ENCODE measurements around the gene CHAD. TPM values are rescaled to one million over a fixed set of nuclear protein-coding genes. Genes with fewer than 3 reads are reported as not detected.

CHAD gene
- polyA plus RNA-seq, 1 donor (not counting 4 experiments of a cell fraction or from before 2014, with no cell fraction given) = not detected

GRCh38 chr17:50425682-50426471, 42.8 kb downstream of the CHAD start, which contains the start of gene ACSF2:
ACSF2 (plus strand) TSS chr17:50426218; CDS start chr17:50426262, 44 bp downstream.
- TF ChIP-seq EZH2 (IDR thresholded peaks at IDR 0.05; ENCODE audit: low read length) = no peak
- TF ChIP-seq, protein P1, sequence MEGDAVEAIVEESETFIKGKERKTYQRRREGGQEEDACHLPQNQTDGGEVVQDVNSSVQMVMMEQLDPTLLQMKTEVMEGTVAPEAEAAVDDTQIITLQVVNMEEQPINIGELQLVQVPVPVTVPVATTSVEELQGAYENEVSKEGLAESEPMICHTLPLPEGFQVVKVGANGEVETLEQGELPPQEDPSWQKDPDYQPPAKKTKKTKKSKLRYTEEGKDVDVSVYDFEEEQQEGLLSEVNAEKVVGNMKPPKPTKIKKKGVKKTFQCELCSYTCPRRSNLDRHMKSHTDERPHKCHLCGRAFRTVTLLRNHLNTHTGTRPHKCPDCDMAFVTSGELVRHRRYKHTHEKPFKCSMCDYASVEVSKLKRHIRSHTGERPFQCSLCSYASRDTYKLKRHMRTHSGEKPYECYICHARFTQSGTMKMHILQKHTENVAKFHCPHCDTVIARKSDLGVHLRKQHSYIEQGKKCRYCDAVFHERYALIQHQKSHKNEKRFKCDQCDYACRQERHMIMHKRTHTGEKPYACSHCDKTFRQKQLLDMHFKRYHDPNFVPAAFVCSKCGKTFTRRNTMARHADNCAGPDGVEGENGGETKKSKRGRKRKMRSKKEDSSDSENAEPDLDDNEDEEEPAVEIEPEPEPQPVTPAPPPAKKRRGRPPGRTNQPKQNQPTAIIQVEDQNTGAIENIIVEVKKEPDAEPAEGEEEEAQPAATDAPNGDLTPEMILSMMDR (optimal IDR thresholded peaks at IDR 0.05 in 1 of 3, IDR thresholded peaks at IDR 0.05 in 1 of 3, conservative IDR thresholded peaks at IDR 0.05 in 1 of 3; ENCODE audit: extremely low read depth in 1 of 3, insufficient read depth in 2 of 3, low read length in 3 of 3) = no peak
- no peaks in the 10 kb centered on the region for H3K9me3 ChIP-seq (ENCODE audit: control insufficient read depth, low read depth, low read length)
- DNase-seq (ENCODE audit: low read depth, low spot score) (no peak), FAIRE-seq (no peak)
- dilution Hi-C loops (cut with MboI; ENCODE audit: extremely low pct_ligation_motif_present, low sequenced_read_pairs) = no loop called here
- H3K4me2 ChIP-seq (ENCODE audit: control insufficient read depth, extremely low read depth, insufficient read depth, low read depth, low read length) = peak within 1 kb of the TSS; percentile 100
- peaks cover 66% of the 10 kb centered on the region for H3K4me1 ChIP-seq (ENCODE audit: control insufficient read depth, extremely low read depth, insufficient read depth, low read length)
- H3K9me1 ChIP-seq (ENCODE audit: control insufficient read depth, extremely low read depth, insufficient read depth, low read length) = no peaks in the 10 kb centered on the region
- no peaks in the 10 kb centered on the region for H3K36me3 ChIP-seq (ENCODE audit: control insufficient read depth in 2 of 2, extremely low read depth in 1 of 2, insufficient read depth in 2 of 2, low read length in 2 of 2)
- peak within 1 kb of the TSS; percentile 87 for H2AFZ ChIP-seq (ENCODE audit: control insufficient read depth, low read length)
- H3K9ac ChIP-seq (ENCODE audit: control insufficient read depth, extremely low read depth, insufficient read depth, low read length) = peak within 1 kb of the TSS; percentile 84
- no peaks in the 10 kb centered on the region for H3K27me3 ChIP-seq (ENCODE audit: control insufficient read depth, extremely low read depth, insufficient read depth, low read length)
- H3K79me2 ChIP-seq (ENCODE audit: control insufficient read depth, insufficient read depth, low read length) = peaks cover 24% of the 10 kb centered on the region
- H4K20me1 ChIP-seq (ENCODE audit: control insufficient read depth, extremely low read depth, insufficient read depth, low read length) = no peaks in the 10 kb centered on the region
- H3K27ac ChIP-seq (ENCODE audit: control insufficient read depth, insufficient read depth, low read length) = peak within 1 kb of the TSS; percentile 69
- peak within 1 kb of the TSS; percentile 67 to 85 (median 83) for H3K4me3 ChIP-seq (ENCODE audit: control insufficient read depth in 2 of 3, extremely low read depth in 1 of 3, insufficient read depth in 2 of 3, low read depth in 1 of 3, low read length in 3 of 3)

DNA sequence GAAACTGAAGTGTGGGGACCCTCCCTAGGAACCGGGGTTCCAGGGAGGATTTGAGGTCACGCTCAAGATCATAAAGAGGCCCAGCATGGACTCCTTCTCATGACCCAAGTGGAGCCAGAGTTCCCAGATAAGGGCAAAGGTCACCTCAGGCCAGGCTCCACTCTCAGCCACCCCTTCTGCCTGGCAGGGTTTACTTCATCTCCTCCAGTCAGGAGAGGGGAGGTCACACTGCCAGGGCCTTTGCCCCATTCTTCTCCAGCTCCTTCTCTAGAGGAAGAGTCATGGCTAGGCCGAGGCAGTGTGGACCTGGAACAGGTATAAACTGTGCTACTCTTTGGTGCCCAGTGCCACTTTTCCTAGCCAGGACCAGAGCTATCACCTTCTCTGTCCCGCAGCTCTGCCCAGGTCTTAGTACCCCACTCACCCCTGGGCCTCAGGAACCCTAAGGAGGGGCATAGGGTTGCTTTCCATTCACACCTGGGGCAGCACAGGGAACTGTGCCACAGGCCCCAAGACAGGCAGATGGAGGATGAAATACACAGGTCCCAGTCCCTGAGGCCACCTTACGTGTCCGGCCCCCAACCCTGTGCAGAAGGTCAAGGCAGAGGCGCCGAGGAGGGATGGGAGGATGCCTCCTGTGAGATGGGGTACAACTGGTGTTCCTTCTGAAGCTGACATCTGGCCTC, 43.5 kb downstream of the CHAD start:
- H3K9me3 ChIP-seq (ENCODE audit: control insufficient read depth, low read depth, low read length) = no peaks in the 10 kb centered on the region
- H3K4me1 ChIP-seq (ENCODE audit: control insufficient read depth, extremely low read depth, insufficient read depth, low read length) = peaks cover 69% of the 10 kb centered on the region
- no peaks in the 10 kb centered on the region for H3K36me3 ChIP-seq (ENCODE audit: control insufficient read depth in 2 of 2, extremely low read depth in 1 of 2, insufficient read depth in 2 of 2, low read length in 2 of 2)
- peaks cover 21% of the 10 kb centered on the region for H3K79me2 ChIP-seq (ENCODE audit: control insufficient read depth, insufficient read depth, low read length)
- H3K9ac ChIP-seq (ENCODE audit: control insufficient read depth, extremely low read depth, insufficient read depth, low read length) = peak overlapping the region; percentile 54
- no peaks in the 10 kb centered on the region for H4K20me1 ChIP-seq (ENCODE audit: control insufficient read depth, extremely low read depth, insufficient read depth, low read length)
- no peak overlapping the region for H2AFZ ChIP-seq (ENCODE audit: control insufficient read depth, low read length)
- peak overlapping the region; percentile 83 for H3K4me2 ChIP-seq (ENCODE audit: control insufficient read depth, extremely low read depth, insufficient read depth, low read depth, low read length)
- FAIRE-seq (no peak), DNase-seq (ENCODE audit: low read depth, low spot score) (no peak)
- H3K4me3 ChIP-seq (ENCODE audit: control insufficient read depth in 2 of 3, extremely low read depth in 1 of 3, insufficient read depth in 2 of 3, low read depth in 1 of 3, low read length in 3 of 3) = peak overlapping the region in 2 of 3 experiments; percentile 64 to 67
- no peaks in the 10 kb centered on the region for H3K27me3 ChIP-seq (ENCODE audit: control insufficient read depth, extremely low read depth, insufficient read depth, low read length)
- no peaks in the 10 kb centered on the region for H3K9me1 ChIP-seq (ENCODE audit: control insufficient read depth, extremely low read depth, insufficient read depth, low read length)
- dilution Hi-C loops (cut with MboI; ENCODE audit: extremely low pct_ligation_motif_present, low sequenced_read_pairs) = no loop called here
- no peak overlapping the region for H3K27ac ChIP-seq (ENCODE audit: control insufficient read depth, insufficient read depth, low read length)
- TF ChIP-seq, protein P1 (optimal IDR thresholded peaks at IDR 0.05 in 1 of 3, IDR thresholded peaks at IDR 0.05 in 1 of 3, conservative IDR thresholded peaks at IDR 0.05 in 1 of 3; ENCODE audit: extremely low read depth in 1 of 3, insufficient read depth in 2 of 3, low read length in 3 of 3) = no peak
- no peak for TF ChIP-seq EZH2 (IDR thresholded peaks at IDR 0.05; ENCODE audit: low read length)

Measured in keratinocyte (primary cell).